ENCODE data around the gene SUCO. TPM values are rescaled to one million over a fixed set of nuclear protein-coding genes. Genes with fewer than 3 reads are reported as not detected.

SUCO gene
- total RNA-seq, 2 donors from 2014 or later: 24.6 to 26.7 TPM

GRCh38 chr1:172551279-172551678 lies 18.3 kb downstream of the SUCO start:
- intact Hi-C loops (cut with DNase I): no loop called here
- Histone ChIP-seq H3K9me3 (no peaks in the 10 kb centered on the region), H3K4me1 (no peaks in the 10 kb centered on the region), H3K27ac (no peak overlapping the region), H3K9ac (ENCODE audit: low read depth in 2 of 2, low read length in 2 of 2) (no peak overlapping the region), H3K36me3 (no peaks in the 10 kb centered on the region), H3K4me3 (no peak overlapping the region), H3K27me3 (no peaks in the 10 kb centered on the region)
- no peak for DNase-seq
- TF ChIP-seq CTCF (IDR thresholded peaks at IDR 0.05): no peak

GRCh38 chr1:172554915-172555314 lies 22.0 kb downstream of the SUCO start:
- Histone ChIP-seq H3K36me3 (no peaks in the 10 kb centered on the region), H3K27ac (no peak overlapping the region), H3K27me3 (no peaks in the 10 kb centered on the region), H3K9ac (ENCODE audit: low read depth in 2 of 2, low read length in 2 of 2) (no peak overlapping the region), H3K4me3 (no peak overlapping the region), H3K4me1 (no peaks in the 10 kb centered on the region), H3K9me3 (no peaks in the 10 kb centered on the region)
- DNase-seq: no peak
- intact Hi-C loops (cut with DNase I): no loop called here
- no peak for TF ChIP-seq CTCF (IDR thresholded peaks at IDR 0.05)

- intact Hi-C loops (cut with DNase I): no loop called here
- TF ChIP-seq CTCF (IDR thresholded peaks at IDR 0.05): no peak
- H3K4me3 ChIP-seq: no peak overlapping the region
Measured at GRCh38 chr1:172556461-172556860, 23.5 kb downstream of the SUCO start.

GRCh38 chr1:172557270-172557669 lies 24.3 kb downstream of the SUCO start:
- TF ChIP-seq CTCF (IDR thresholded peaks at IDR 0.05): no peak
- Histone ChIP-seq H3K36me3 (no peaks in the 10 kb centered on the region), H3K4me1 (no peaks in the 10 kb centered on the region), H3K9me3 (no peaks in the 10 kb centered on the region), H3K27ac (no peak overlapping the region), H3K27me3 (no peaks in the 10 kb centered on the region), H3K4me3 (no peak overlapping the region), H3K9ac (ENCODE audit: low read depth in 2 of 2, low read length in 2 of 2) (no peak overlapping the region)
- intact Hi-C loops (cut with DNase I): no loop called here
- no peak for DNase-seq

More at GRCh38 chr1:172556461-172556860, 23.5 kb downstream of the SUCO start:
- no peaks in the 10 kb centered on the region for H3K36me3 ChIP-seq
- H3K27me3 ChIP-seq: no peaks in the 10 kb centered on the region
- H3K4me1 ChIP-seq: no peaks in the 10 kb centered on the region
- no peak overlapping the region for H3K27ac ChIP-seq
- no peak for DNase-seq
- no peak overlapping the region for H3K9ac ChIP-seq (ENCODE audit: low read depth in 2 of 2, low read length in 2 of 2)
- no peaks in the 10 kb centered on the region for H3K9me3 ChIP-seq

GRCh38 chr1:172559572-172560210 lies 26.7 kb downstream of the SUCO start:
- Histone ChIP-seq H3K27me3 (no peaks in the 10 kb centered on the region), H3K36me3 (no peaks in the 10 kb centered on the region), H3K4me3 (no peak overlapping the region), H3K27ac (no peak overlapping the region), H3K9ac (ENCODE audit: low read depth in 2 of 2, low read length in 2 of 2) (no peak overlapping the region), H3K9me3 (no peaks in the 10 kb centered on the region), H3K4me1 (no peaks in the 10 kb centered on the region)
- no peak for DNase-seq
- TF ChIP-seq CTCF (IDR thresholded peaks at IDR 0.05): no peak
- intact Hi-C loops (cut with DNase I): no loop called here

All from colonic mucosa (tissue), 4 donors.